IMR-90 (cell line): ENCODE results near the gene TSKS. TPM values are rescaled to one million over a fixed set of nuclear protein-coding genes. Genes with fewer than 3 reads are reported as not detected.
A peak's percentile ranks its signal among the peaks of the same experiment; 100 is the strongest.

ENCODE experiments used
- ATAC-seq: fragments of 200-7000 bp; cut with Tn5 transposase; 2 replicates; pipeline ENCODE4 v1.9.1; 2020; ENCODE audit warnings: low read depth, mild to moderate bottlenecking, moderate library complexity
- BruUV-seq: library from RNA; stranded (reverse); fragments of 400-500 nt; replicated peaks from 2 replicates; lab custom pipeline; 2021; lab: Mats Ljungman, UMichigan
- CTCF ChIA-PET: fragments of 300-600 bp; formaldehyde crosslinking; extraction: SDS; loops from one replicate; lab custom pipeline; 2021; ENCODE audit warnings: antibody characterized with exemption; lab: Yijun Ruan, JAX
- POLR2A ChIA-PET: fragments of 300-600 bp; sonication (Branson Sonifier 250); formaldehyde crosslinking; loops from one replicate; lab custom pipeline; 2022; ENCODE audit warnings: antibody characterized with exemption; ENCODE audit not compliant: unreplicated experiment; lab: Charles Lee
- DNase-seq: peaks from one replicate; pipeline ENCODE4 v3.0.0; 2013
- H2AFZ ChIP-seq: replicated peaks from 2 replicates; pipeline ENCODE3; 2013; ENCODE audit warnings: low read length, mild to moderate bottlenecking; ENCODE audit not compliant: poor library complexity
- H2AK5ac ChIP-seq: 2 replicates; pipeline ENCODE4 v1.6.1; 2013; ENCODE audit warnings: low read depth, low read length, inconsistent platforms
- H2AK9ac ChIP-seq: replicated peaks from 2 replicates; pipeline ENCODE3; 2013; ENCODE audit warnings: mild to moderate bottlenecking, low read depth, low read length, moderate library complexity; ENCODE audit not compliant: poor library complexity
- H2BK120ac ChIP-seq: 2 replicates; pipeline ENCODE4 v1.6.1; 2013; ENCODE audit warnings: low read depth, low read length, inconsistent platforms
- H2BK15ac ChIP-seq: 3 replicates; pipeline ENCODE4 v1.6.1; 2013; ENCODE audit warnings: low read depth, low read length, inconsistent platforms
- H2BK20ac ChIP-seq: 2 replicates; pipeline ENCODE4 v1.6.1; 2013; ENCODE audit warnings: low read depth, mild to moderate bottlenecking, inconsistent platforms, low read length, moderate library complexity
- H2BK5ac ChIP-seq: 2 replicates; pipeline ENCODE4 v1.6.1; 2013; ENCODE audit warnings: mild to moderate bottlenecking, low read depth, low read length, inconsistent platforms; ENCODE audit not compliant: poor library complexity, severe bottlenecking
- H3K14ac ChIP-seq: replicated peaks from 2 replicates; pipeline ENCODE4 v1.6.1; 2013; ENCODE audit warnings: low read depth, low read length, inconsistent platforms
- H3K18ac ChIP-seq: 2 replicates; pipeline ENCODE4 v1.6.1; 2013; ENCODE audit warnings: low read depth, low read length, control low read depth
- H3K23ac ChIP-seq: 2 replicates; pipeline ENCODE4 v1.6.1; 2013; ENCODE audit warnings: low read depth, low read length, inconsistent platforms
- H3K27ac ChIP-seq: 2 replicates; pipeline ENCODE4 v1.5.1; 2013; ENCODE audit warnings: mild to moderate bottlenecking, control low read depth, low read length; ENCODE audit not compliant: insufficient read depth
- H3K27me3 ChIP-seq: 2 replicates; pipeline ENCODE4 v1.6.1; 2013; ENCODE audit warnings: low read length; ENCODE audit not compliant: control insufficient read depth, insufficient read depth
- H3K36me3 ChIP-seq: 2 replicates; pipeline ENCODE4 v1.6.1; 2013; ENCODE audit warnings: low read length, mixed read lengths; ENCODE audit not compliant: control insufficient read depth, insufficient read depth
- H3K4ac ChIP-seq: 2 replicates; pipeline ENCODE4 v1.6.1; 2013; ENCODE audit warnings: low read depth, low read length, inconsistent platforms
- H3K4me1 ChIP-seq: 2 replicates; pipeline ENCODE4 v1.6.1; 2013; ENCODE audit warnings: low read length, mixed read lengths; ENCODE audit not compliant: control insufficient read depth, insufficient read depth
- H3K4me2 ChIP-seq: 2 replicates; pipeline ENCODE4 v1.6.1; 2013; ENCODE audit warnings: low read depth, mild to moderate bottlenecking, control low read depth, low read length, moderate library complexity
- H3K4me3 ChIP-seq: 2 replicates; pipeline ENCODE4 v1.5.1; 2013; ENCODE audit warnings: low read depth, mild to moderate bottlenecking, control low read depth, low read length, moderate library complexity; ENCODE audit not compliant: insufficient read depth
- H3K56ac ChIP-seq: 2 replicates; pipeline ENCODE4 v1.6.1; 2013; ENCODE audit warnings: low read length, inconsistent platforms; ENCODE audit not compliant: insufficient read depth; ENCODE audit errors: extremely low read depth
- H3K79me1 ChIP-seq, 2 experiments: 2 replicates each; pipeline ENCODE4 v1.6.1; 2013; ENCODE audit warnings: low read length in 2 of 2, inconsistent platforms in 1 of 2, low read depth in 1 of 2
- H3K9ac ChIP-seq: 2 replicates; pipeline ENCODE4 v1.6.1; 2013; ENCODE audit warnings: low read depth, low read length, control low read depth
- H3K9me1 ChIP-seq: 2 replicates; pipeline ENCODE4 v1.6.1; 2013; ENCODE audit warnings: low read length, inconsistent platforms; ENCODE audit not compliant: insufficient read depth
- H3K9me3 ChIP-seq: 2 replicates; pipeline ENCODE4 v1.6.1; 2013; ENCODE audit warnings: low read length; ENCODE audit not compliant: control insufficient read depth, insufficient read depth
- H4K20me1 ChIP-seq: 2 replicates; pipeline ENCODE4 v1.6.1; 2013; ENCODE audit warnings: low read length, inconsistent platforms; ENCODE audit not compliant: insufficient read depth
- H4K5ac ChIP-seq: 2 replicates; pipeline ENCODE4 v1.6.1; 2013; ENCODE audit warnings: mild to moderate bottlenecking, low read depth, low read length, control low read depth
- H4K8ac ChIP-seq, 2 experiments: 2 replicates each; pipeline ENCODE4 v1.6.1; 2013; ENCODE audit warnings: low read depth in 2 of 2, low read length in 2 of 2, control low read depth in 1 of 2, inconsistent platforms in 1 of 2
- H4K91ac ChIP-seq: 2 replicates; pipeline ENCODE4 v1.6.1; 2013; ENCODE audit warnings: low read depth, low read length, inconsistent platforms; ENCODE audit not compliant: insufficient read depth
- CEBPB ChIP-seq: IDR thresholded peaks from 2 replicates; pipeline ENCODE4 v1.6.1; 2012; ENCODE audit warnings: low read depth, low read length, improper control_type of control experiment
- FOS ChIP-seq: fragments of 150-350 bp; IDR thresholded peaks from 2 replicates; pipeline ENCODE4 v1.6.1; 2016; ENCODE audit warnings: low read depth, low read length
- NFE2L2 ChIP-seq: fragments of 150-350 bp; IDR thresholded peaks from 2 replicates; pipeline ENCODE4 v1.6.1; 2016; ENCODE audit warnings: low read depth, mild to moderate bottlenecking, low read length
- RAD21 ChIP-seq: IDR thresholded peaks from 2 replicates; pipeline ENCODE4 v1.6.1; 2012; ENCODE audit warnings: low read length, improper control_type of control experiment
- RCOR1 ChIP-seq: IDR thresholded peaks from 2 replicates; pipeline ENCODE4 v1.6.1; 2012; ENCODE audit warnings: mild to moderate bottlenecking, low read length, improper control_type of control experiment; ENCODE audit not compliant: insufficient replicate concordance
- RFX5 ChIP-seq: IDR thresholded peaks from 2 replicates; pipeline ENCODE4 v1.8.0; 2012; ENCODE audit warnings: low read depth, mild to moderate bottlenecking, low read length, moderate library complexity
- SMC3 ChIP-seq: fragments of 150-350 bp; IDR thresholded peaks from 2 replicates; pipeline ENCODE4 v1.6.1; 2016; ENCODE audit warnings: low read depth, mild to moderate bottlenecking, antibody characterized with exemption, low read length, moderate library complexity
- WGBS, 2 experiments: methylation state at CpG; one replicate each; pipeline versions ENCODE4 v1.1.5 to v1.1.7; 2013; ENCODE audit warnings: missing lambda C conversion rate in 2 of 2; ENCODE audit not compliant: insufficient read length in 1 of 2; ENCODE audit errors: extremely low coverage in 2 of 2; 5-methylcytosine and 5-hydroxymethylcytosine counted together
- dilution Hi-C: fragments of 300-500 bp; cut with HindIII; formaldehyde crosslinking; loops from one replicate; pipeline ENCODE4 v1.14.3; 2018; ENCODE audit warnings: low sequenced_read_pairs; ENCODE audit not compliant: unreplicated experiment
- in situ Hi-C: fragments of 300-500 bp; cut with MboI; formaldehyde crosslinking; loops from 3 replicates; pipeline ENCODE4 v1.14.3; 2019; ENCODE audit warnings: low sequenced_read_pairs, inconsistent platforms, mixed read lengths
- intact Hi-C: fragments of 100-400 bp; cut with micrococcal nuclease; formaldehyde crosslinking; loops from 2 replicates; pipeline ENCODE4 v1.10.0; 2022
- polyA plus RNA-seq, 3 experiments: library from polyadenylated mRNA; depleted of rRNA; stranded (reverse); fragments of >200 nt; gene quantifications; 2 replicates each; pipeline ENCODE4 v1.2.3, GENCODE V29; 2012; ENCODE audit warnings: low replicate concordance in 1 of 3
- total RNA-seq: library from RNA; depleted of rRNA; stranded (reverse); fragments of >200 nt; gene quantifications from 2 replicates; pipeline ENCODE4 v1.2.3, GENCODE V29; 2012
- TF ChIP-seq, protein P1 (sequence below): fragments of 150-350 bp; IDR thresholded peaks from 2 replicates; pipeline ENCODE4 v1.6.1; 2017; ENCODE audit warnings: mild to moderate bottlenecking, antibody characterized with exemption, low read length, low read depth
- TF ChIP-seq, protein P2 (sequence below): conservative IDR thresholded peaks from 2 replicates; pipeline ENCODE4 v1.5.1; 2012; ENCODE audit warnings: mild to moderate bottlenecking, low read depth, low read length, improper control_type of control experiment
- TF ChIP-seq, protein P3 (sequence below): fragments of 150-350 bp; IDR thresholded peaks from 2 replicates; pipeline ENCODE4 v1.6.1; 2016; ENCODE audit warnings: low read depth, mild to moderate bottlenecking, low read length, moderate library complexity, borderline replicate concordance

TSKS gene
- total and polyA plus RNA-seq, 2 of the 4 experiments (the other 2 are of a cell fraction), result not detected

DNA sequence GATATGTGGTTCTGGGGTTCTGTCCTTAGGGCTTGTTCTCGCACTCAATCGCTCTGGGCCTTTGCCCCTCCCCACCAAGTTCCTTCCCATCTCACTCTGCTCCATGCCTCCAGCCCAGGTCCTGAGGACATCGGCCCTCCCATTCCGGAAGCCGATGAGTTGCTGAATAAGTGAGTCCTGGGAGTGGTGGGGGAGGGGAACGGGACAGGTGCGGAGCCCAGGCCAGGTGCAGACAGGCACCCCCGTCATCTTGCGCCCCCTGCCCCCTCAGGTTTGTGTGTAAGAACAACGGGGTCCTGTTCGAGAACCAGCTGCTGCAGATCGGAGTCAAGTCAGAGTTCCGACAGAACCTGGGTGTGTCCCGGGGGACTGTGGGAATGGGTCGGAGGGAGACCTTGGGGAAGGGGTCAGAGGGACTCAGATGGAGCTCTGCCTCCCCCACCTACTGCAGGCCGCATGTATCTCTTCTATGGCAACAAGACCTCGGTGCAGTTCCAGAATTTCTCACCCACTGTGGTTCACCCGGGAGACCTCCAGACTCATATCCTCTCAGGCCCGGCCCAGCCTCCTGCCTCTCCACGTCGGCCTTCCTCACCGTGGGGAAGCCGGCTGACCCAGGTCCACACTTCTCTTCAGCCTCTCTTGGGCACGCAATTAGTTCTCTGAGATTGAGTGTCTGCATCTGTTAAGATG lies 39.9 kb upstream of the TSKS start:
- Histone ChIP-seq H3K18ac (no peak overlapping the region), H3K9me1 (no peaks in the 10 kb centered on the region), H2BK5ac (no peak overlapping the region), H2AK5ac (peak overlapping the region; percentile 24; the same call in 1 of the 2 replicates), H3K4me2 (no peak overlapping the region), H3K27ac (no peak overlapping the region), H4K8ac (peak overlapping the region in 1 of 2 experiments; percentile 26; a peak in 1 of 4 replicates), H3K9me3 (no peaks in the 10 kb centered on the region), H3K4me3 (no peak overlapping the region), H2BK120ac (no peak overlapping the region), H3K79me1 (peaks cover 0 to 20% of the 10 kb centered on the region in 2 experiments; a peak in 1 of 4 replicates), H2AK9ac (peak overlapping the region; percentile 65), H4K20me1 (peaks cover 7% of the 10 kb centered on the region), H3K27me3 (no peaks in the 10 kb centered on the region), H3K36me3 (peaks cover 61% of the 10 kb centered on the region), H3K23ac (no peak overlapping the region), H2AFZ (peak overlapping the region; percentile 98), H3K4me1 (no peaks in the 10 kb centered on the region; the same call in 1 of the 2 replicates), H4K91ac (no peak overlapping the region), H3K56ac (no peak overlapping the region), H4K5ac (no peak overlapping the region), H3K14ac (no peak overlapping the region), H2BK20ac (no peak overlapping the region), H3K4ac (0 out of 2 replicates have a peak overlapping the region, but pooled peaks have one; percentile 4), H3K9ac (no peak overlapping the region), H2BK15ac (no peak overlapping the region)
- ChIA-PET CTCF (no interaction called here), POLR2A (interaction anchor here (0.6 kb wide), 1 partner anchor 112 kb away, joined by 4 read pairs; the partner anchor contains the start of gene CPT1C)
- dilution Hi-C loops (no loop called here), intact Hi-C loops (loop anchor here (5.0 kb wide), 1 partner anchor 111 kb away; the partner anchor contains the start of gene CPT1C), in situ Hi-C loops (no loop called here)
- ATAC-seq (no peak), DNase-seq (no peak)
- BruUV-seq, result no TSS peak
- WGBS, 2 experiments, result 95% methylated on average over 4 of the region's 24 CpGs; no CpG with 5 or more reads in 1 of the 2 experiments
- TF ChIP-seq FOS, result no peak
- TF ChIP-seq NFE2L2, result no peak
- TF ChIP-seq, protein P1, sequence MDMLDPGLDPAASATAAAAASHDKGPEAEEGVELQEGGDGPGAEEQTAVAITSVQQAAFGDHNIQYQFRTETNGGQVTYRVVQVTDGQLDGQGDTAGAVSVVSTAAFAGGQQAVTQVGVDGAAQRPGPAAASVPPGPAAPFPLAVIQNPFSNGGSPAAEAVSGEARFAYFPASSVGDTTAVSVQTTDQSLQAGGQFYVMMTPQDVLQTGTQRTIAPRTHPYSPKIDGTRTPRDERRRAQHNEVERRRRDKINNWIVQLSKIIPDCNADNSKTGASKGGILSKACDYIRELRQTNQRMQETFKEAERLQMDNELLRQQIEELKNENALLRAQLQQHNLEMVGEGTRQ, result no peak
- TF ChIP-seq CEBPB, result no peak
- TF ChIP-seq, protein P2, sequence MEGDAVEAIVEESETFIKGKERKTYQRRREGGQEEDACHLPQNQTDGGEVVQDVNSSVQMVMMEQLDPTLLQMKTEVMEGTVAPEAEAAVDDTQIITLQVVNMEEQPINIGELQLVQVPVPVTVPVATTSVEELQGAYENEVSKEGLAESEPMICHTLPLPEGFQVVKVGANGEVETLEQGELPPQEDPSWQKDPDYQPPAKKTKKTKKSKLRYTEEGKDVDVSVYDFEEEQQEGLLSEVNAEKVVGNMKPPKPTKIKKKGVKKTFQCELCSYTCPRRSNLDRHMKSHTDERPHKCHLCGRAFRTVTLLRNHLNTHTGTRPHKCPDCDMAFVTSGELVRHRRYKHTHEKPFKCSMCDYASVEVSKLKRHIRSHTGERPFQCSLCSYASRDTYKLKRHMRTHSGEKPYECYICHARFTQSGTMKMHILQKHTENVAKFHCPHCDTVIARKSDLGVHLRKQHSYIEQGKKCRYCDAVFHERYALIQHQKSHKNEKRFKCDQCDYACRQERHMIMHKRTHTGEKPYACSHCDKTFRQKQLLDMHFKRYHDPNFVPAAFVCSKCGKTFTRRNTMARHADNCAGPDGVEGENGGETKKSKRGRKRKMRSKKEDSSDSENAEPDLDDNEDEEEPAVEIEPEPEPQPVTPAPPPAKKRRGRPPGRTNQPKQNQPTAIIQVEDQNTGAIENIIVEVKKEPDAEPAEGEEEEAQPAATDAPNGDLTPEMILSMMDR, result no peak
- no peak for TF ChIP-seq RCOR1
- no peak for TF ChIP-seq SMC3
- no peak for TF ChIP-seq RFX5
- TF ChIP-seq RAD21, result no peak
- TF ChIP-seq, protein P3, sequence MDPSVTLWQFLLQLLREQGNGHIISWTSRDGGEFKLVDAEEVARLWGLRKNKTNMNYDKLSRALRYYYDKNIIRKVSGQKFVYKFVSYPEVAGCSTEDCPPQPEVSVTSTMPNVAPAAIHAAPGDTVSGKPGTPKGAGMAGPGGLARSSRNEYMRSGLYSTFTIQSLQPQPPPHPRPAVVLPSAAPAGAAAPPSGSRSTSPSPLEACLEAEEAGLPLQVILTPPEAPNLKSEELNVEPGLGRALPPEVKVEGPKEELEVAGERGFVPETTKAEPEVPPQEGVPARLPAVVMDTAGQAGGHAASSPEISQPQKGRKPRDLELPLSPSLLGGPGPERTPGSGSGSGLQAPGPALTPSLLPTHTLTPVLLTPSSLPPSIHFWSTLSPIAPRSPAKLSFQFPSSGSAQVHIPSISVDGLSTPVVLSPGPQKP, result no peak
